ENCODE results near the gene CYP1A2.

Gene CYP1A2

DNA sequence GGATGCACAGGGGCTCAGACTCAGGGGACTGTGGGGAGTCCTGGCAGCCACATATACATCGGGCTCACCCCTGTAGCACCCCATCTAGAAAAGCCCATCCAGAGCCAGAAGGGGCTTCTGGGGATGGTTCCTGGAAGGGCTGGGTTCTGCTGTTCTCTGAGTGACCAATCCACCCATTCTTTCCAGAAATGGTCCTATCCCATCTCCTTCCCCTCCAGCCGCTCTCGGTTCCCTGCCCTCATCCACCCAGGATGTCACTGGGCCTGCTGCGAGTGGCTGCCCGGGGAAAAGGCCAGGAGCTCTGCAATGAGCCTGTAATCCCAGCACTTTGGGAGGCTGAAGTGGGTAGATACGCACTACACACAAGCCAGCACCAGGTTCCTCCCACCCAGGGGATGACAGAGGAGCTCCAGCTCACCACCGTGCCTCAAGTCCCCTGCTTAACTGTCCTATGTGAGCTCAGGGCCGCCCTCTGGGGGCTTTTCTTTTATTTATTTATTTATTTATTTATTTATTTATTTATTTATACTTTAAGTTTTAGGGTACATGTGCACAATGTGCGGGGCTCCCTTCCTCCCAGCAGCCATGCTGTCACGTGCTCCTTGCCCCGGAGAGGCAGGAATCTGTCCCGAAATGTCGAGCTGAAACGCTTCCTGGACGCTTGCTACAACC, 19.6 kb downstream of the CYP1A2 start:
- Histone ChIP-seq H3K4me3 (ENCODE audit: low read length) (no peak overlapping the region), H3F3A (ENCODE audit: insufficient read depth, low read length) (peaks cover 2% of the 10 kb centered on the region; the same call in 1 of the 2 replicates), H3K4me1 (ENCODE audit: low read length) (peaks cover 17% of the 10 kb centered on the region), H2AFZ (ENCODE audit: low read length) (0 out of 2 replicates have a peak overlapping the region, but pooled peaks have one; percentile 28), H3K79me2 (ENCODE audit: low read length) (no peaks in the 10 kb centered on the region), H3K36me3 (replicated peaks; ENCODE audit: insufficient read depth, low read length) (no peaks in the 10 kb centered on the region), H3K9me2 (replicated peaks; ENCODE audit: insufficient read depth, low read length) (no peaks in the 10 kb centered on the region), H3K27ac (ENCODE audit: low read length) (no peak overlapping the region), H3K4me2 (ENCODE audit: low read depth, low read length) (peak overlapping the region; percentile 43; the same call in 1 of the 2 replicates), H3K9me3 (replicated peaks; ENCODE audit: insufficient read depth, low read length) (no peaks in the 10 kb centered on the region), H3K9ac (ENCODE audit: low read length) (no peak overlapping the region), H3K27me3 (replicated peaks; ENCODE audit: insufficient read depth, low read length) (no peaks in the 10 kb centered on the region), H4K20me1 (ENCODE audit: insufficient read depth, low read length) (no peaks in the 10 kb centered on the region)
- DNase-seq, result no peak
- TF ChIP-seq EZH2 (optimal IDR thresholded peaks at IDR 0.05; ENCODE audit: low read depth, low read length), result no peak
- TF ChIP-seq EZH2phosphoT487 (IDR thresholded peaks at IDR 0.05; ENCODE audit: low read length), result no peak
- TF ChIP-seq, protein P1, sequence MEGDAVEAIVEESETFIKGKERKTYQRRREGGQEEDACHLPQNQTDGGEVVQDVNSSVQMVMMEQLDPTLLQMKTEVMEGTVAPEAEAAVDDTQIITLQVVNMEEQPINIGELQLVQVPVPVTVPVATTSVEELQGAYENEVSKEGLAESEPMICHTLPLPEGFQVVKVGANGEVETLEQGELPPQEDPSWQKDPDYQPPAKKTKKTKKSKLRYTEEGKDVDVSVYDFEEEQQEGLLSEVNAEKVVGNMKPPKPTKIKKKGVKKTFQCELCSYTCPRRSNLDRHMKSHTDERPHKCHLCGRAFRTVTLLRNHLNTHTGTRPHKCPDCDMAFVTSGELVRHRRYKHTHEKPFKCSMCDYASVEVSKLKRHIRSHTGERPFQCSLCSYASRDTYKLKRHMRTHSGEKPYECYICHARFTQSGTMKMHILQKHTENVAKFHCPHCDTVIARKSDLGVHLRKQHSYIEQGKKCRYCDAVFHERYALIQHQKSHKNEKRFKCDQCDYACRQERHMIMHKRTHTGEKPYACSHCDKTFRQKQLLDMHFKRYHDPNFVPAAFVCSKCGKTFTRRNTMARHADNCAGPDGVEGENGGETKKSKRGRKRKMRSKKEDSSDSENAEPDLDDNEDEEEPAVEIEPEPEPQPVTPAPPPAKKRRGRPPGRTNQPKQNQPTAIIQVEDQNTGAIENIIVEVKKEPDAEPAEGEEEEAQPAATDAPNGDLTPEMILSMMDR (IDR thresholded peaks at IDR 0.05; ENCODE audit: low read length), result no peak

DNA sequence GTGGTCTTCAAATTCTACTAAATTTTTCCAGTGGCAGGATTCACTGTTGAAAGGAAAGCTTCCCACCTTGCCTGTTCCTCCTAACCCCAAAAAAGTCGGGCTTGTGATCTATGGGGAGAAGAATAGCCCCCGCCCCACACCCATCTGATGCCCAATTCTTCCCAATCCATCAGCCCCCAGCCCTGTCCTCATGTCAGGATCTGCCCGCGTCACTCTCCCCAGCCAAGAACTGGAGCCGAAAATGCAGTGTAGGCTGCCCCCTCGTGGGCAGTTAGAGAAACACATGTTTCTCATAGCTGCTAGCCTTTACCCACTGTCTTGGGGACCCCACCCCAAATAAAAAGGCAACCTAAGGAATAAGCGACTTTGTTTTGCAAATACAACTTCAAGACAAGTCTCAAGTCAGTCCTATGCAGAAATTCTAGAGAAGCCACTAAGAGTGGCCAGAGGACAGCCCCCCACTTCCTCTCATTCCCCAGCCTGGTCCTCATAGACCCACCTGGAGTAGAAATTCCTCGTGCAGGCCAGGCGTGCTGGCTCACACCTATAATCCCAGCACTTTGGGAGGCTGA, 20.2 kb downstream of the CYP1A2 start:
- H3K36me3 ChIP-seq (replicated peaks; ENCODE audit: insufficient read depth, low read length), result no peaks in the 10 kb centered on the region
- peaks cover 23% of the 10 kb centered on the region for H3K4me1 ChIP-seq (ENCODE audit: low read length)
- H3K27ac ChIP-seq (ENCODE audit: low read length), result no peak overlapping the region
- H3K27me3 ChIP-seq (replicated peaks; ENCODE audit: insufficient read depth, low read length), result no peaks in the 10 kb centered on the region
- no peaks in the 10 kb centered on the region for H4K20me1 ChIP-seq (ENCODE audit: insufficient read depth, low read length)
- TF ChIP-seq, protein P1 (IDR thresholded peaks at IDR 0.05; ENCODE audit: low read length), result peak; percentile 87
- no peak for TF ChIP-seq EZH2 (optimal IDR thresholded peaks at IDR 0.05; ENCODE audit: low read depth, low read length)
- no peak overlapping the region for H3K9ac ChIP-seq (ENCODE audit: low read length)
- H3F3A ChIP-seq (ENCODE audit: insufficient read depth, low read length), result peaks cover 8% of the 10 kb centered on the region
- peak overlapping the region; percentile 28; the same call in 1 of the 2 replicates for H2AFZ ChIP-seq (ENCODE audit: low read length)
- peak; percentile 47 for DNase-seq
- no peaks in the 10 kb centered on the region for H3K9me3 ChIP-seq (replicated peaks; ENCODE audit: insufficient read depth, low read length)
- H3K79me2 ChIP-seq (ENCODE audit: low read length), result no peaks in the 10 kb centered on the region
- peak overlapping the region; percentile 43; the same call in 1 of the 2 replicates for H3K4me2 ChIP-seq (ENCODE audit: low read depth, low read length)
- no peaks in the 10 kb centered on the region for H3K9me2 ChIP-seq (replicated peaks; ENCODE audit: insufficient read depth, low read length)
- no peak overlapping the region for H3K4me3 ChIP-seq (ENCODE audit: low read length)

DNA sequence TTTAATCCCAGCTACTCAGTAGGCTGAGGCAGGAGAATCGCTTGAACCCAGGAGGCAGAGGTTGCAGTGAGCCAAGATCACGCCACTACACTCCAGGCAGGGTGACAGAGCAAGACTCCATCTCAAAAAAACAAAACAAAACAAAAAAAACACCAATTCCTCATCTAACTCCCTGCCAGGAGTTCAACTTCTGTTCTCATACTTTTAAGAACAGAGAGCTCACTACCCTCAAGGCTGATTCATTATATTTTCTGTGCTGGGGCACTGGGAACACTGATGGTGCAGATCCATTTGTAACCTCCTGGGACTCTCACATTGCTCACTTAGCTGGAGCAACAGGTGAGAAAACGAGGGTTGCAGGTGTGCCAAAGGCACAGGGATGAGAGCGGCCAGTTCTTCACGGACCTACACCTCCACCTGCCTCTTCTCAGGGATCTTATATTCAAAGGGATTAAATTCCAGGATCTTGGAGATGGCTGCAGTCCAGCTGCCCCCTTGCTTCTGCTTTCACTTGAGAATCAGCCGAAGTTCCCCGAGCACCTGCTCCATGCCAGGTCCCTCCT, 20.9 kb downstream of the CYP1A2 start:
- no peaks in the 10 kb centered on the region for H3K27me3 ChIP-seq (replicated peaks; ENCODE audit: insufficient read depth, low read length)
- TF ChIP-seq EZH2phosphoT487 (IDR thresholded peaks at IDR 0.05; ENCODE audit: low read length) (no peak), EZH2 (optimal IDR thresholded peaks at IDR 0.05; ENCODE audit: low read depth, low read length) (no peak)
- TF ChIP-seq, protein P1 (IDR thresholded peaks at IDR 0.05; ENCODE audit: low read length), result no peak
- no peak for DNase-seq

More for the DNA sequence above, 20.9 kb downstream of the CYP1A2 start:
- Histone ChIP-seq H3K4me3 (ENCODE audit: low read length) (no peak overlapping the region), H3K27ac (ENCODE audit: low read length) (no peak overlapping the region), H3K4me1 (ENCODE audit: low read length) (peaks cover 30% of the 10 kb centered on the region), H3F3A (ENCODE audit: insufficient read depth, low read length) (peaks cover 14% of the 10 kb centered on the region), H3K79me2 (ENCODE audit: low read length) (no peaks in the 10 kb centered on the region), H3K4me2 (ENCODE audit: low read depth, low read length) (no peak overlapping the region), H2AFZ (ENCODE audit: low read length) (no peak overlapping the region), H3K36me3 (replicated peaks; ENCODE audit: insufficient read depth, low read length) (no peaks in the 10 kb centered on the region), H3K9me2 (replicated peaks; ENCODE audit: insufficient read depth, low read length) (no peaks in the 10 kb centered on the region), H4K20me1 (ENCODE audit: insufficient read depth, low read length) (no peaks in the 10 kb centered on the region), H3K9ac (ENCODE audit: low read length) (no peak overlapping the region), H3K9me3 (replicated peaks; ENCODE audit: insufficient read depth, low read length) (no peaks in the 10 kb centered on the region)
